Motor neuron (in vitro differentiated cells): ENCODE results near the gene DIPK1B. TPM values are rescaled to one million over a fixed set of nuclear protein-coding genes. Genes with fewer than 3 reads are reported as not detected.

ENCODE experiments used
- ATAC-seq, 8 experiments: fragments of 200-7000 bp; cut with Tn5 transposase; replicated peaks in 6 of 8; 2 replicates each; pipeline ENCODE4 v1.8.0; 2021; ENCODE audit warnings: mild to moderate bottlenecking in 8 of 8, moderate library complexity in 8 of 8
- H3K27ac ChIP-seq, 2 donors: fragments of 250-450 bp; sonication (Bioruptor Pico); 2 replicates each; pipeline ENCODE4 v1.9.0; 2021; ENCODE audit warnings: antibody characterized with exemption in 2 of 2, mild to moderate bottlenecking in 2 of 2, moderate library complexity in 1 of 2
- H3K4me1 ChIP-seq, 2 donors: fragments of 250-450 bp; sonication (Bioruptor Pico); replicated peaks in 1 of 2; 2 replicates each; pipeline ENCODE4 v1.6.1; 2021; ENCODE audit warnings: antibody characterized with exemption in 2 of 2, mild to moderate bottlenecking in 2 of 2, moderate library complexity in 1 of 2
- H3K4me3 ChIP-seq, 5 donors: fragments of 250-450 bp; sonication (Bioruptor Pico); 2 replicates each; pipeline ENCODE4 v1.9.0; 2021; ENCODE audit warnings: antibody characterized with exemption in 5 of 5, mild to moderate bottlenecking in 5 of 5, moderate library complexity in 4 of 5
- WGBS, 10 experiments: fragments of 450-650 bp; shearing (Covaris generic); methylation state at CpG; one replicate each; pipeline ENCODE4 v1.0.0; 2022; 5-methylcytosine and 5-hydroxymethylcytosine counted together
- in situ Hi-C, 9 experiments: fragments of 400-800 bp; cut with MboI; loops; one replicate each; pipeline ENCODE4 v1.15.0; 2021; ENCODE audit warnings: low sequenced_read_pairs in 9 of 9, low pct_unique_long_range_greater_than_20kb in 2 of 9; ENCODE audit not compliant: unreplicated experiment in 9 of 9
- total RNA-seq, 8 experiments: library from RNA; unstranded; fragments of 300-600 nt; gene quantifications; 2 replicates each; pipeline versions ENCODE4 v1.2.3 to v1.2.4, GENCODE V29; 2022

Gene DIPK1B
- total RNA-seq, 8 experiments from 2014 or later: 0.92 to 44.3 (median 27.8) TPM

DNA sequence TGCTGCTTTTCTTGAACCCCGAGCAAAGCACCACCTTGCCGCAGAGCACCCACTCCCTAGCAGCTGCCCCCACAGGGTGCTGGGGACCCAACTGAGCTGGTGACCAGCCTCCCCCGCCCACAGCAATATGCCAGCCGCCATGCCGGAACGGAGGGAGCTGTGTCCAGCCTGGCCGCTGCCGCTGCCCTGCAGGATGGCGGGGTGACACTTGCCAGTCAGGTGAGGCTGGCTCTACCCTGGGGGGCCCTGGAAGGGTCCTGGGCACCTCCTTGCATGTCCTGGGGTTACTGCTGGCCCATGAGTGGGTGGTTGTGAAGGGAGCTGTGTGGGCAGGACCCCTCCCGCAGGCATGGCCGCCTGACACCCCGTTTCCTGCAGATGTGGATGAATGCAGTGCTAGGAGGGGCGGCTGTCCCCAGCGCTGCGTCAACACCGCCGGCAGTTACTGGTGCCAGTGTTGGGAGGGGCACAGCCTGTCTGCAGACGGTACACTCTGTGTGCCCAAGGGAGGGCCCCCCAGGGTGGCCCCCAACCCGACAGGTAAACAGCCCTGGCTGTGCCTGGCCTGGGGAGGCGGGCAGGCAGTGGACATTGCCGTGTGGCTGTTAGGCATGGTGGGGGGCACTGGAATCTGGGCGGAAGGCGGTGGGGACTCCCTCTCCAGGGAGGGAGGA is 42.4 kb upstream of the DIPK1B start:
- H3K27ac ChIP-seq: no peak overlapping the region
- WGBS, 10 experiments: 0 to 100% (median 80%) methylated on average over 1 to 3 of the region's 23 CpGs; no CpG with 5 or more reads in 6 of the 10 experiments
- H3K4me3 ChIP-seq: no peak overlapping the region
- in situ Hi-C loops: no loop called here
- peaks cover 30 to 33% of the 10 kb centered on the region in 2 donors for H3K4me1 ChIP-seq
- ATAC-seq: no peak

- H3K4me1 ChIP-seq: peaks cover 25 to 30% of the 10 kb centered on the region in 2 donors
- H3K27ac ChIP-seq: no peak overlapping the region
- no peak overlapping the region for H3K4me3 ChIP-seq
- WGBS, 10 experiments: 80 to 92% methylated on average over 2 to 5 of the region's 36 CpGs; no CpG with 5 or more reads in 8 of the 10 experiments
- in situ Hi-C loops: no loop called here
- ATAC-seq: peak in 1 of 8 experiments; percentile 8
These were observed 41.7 kb upstream of the DIPK1B start for GRCh38 chr9:136670576-136671253.

DNA sequence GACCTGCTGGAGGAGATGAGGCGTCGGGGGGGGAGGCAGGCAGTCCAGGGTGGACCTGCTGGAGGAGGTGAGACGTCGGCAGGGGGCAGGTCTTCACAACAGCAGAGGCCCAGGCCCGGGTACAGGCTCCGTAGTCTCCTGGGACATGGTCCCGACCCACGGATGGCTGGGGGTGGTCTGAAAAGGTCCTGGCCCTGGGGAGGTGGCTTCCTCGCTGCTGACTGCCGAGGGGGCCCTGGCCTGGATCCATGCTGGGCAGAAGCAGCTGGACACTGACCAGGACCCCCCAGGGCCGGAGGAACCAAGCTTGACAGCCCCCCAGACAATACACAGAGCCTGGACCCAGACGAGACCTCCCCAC is 41.1 kb upstream of the DIPK1B start:
- no peak overlapping the region for H3K4me3 ChIP-seq
- ATAC-seq: peak in 2 of 8 experiments; percentile 0 to 9
- H3K27ac ChIP-seq: no peak overlapping the region
- WGBS, 10 experiments: 20% methylated on average over 2 of the region's 12 CpGs; no CpG with 5 or more reads in 9 of the 10 experiments
- in situ Hi-C loops: no loop called here
- peaks cover 20 to 27% of the 10 kb centered on the region in 2 donors for H3K4me1 ChIP-seq

DNA sequence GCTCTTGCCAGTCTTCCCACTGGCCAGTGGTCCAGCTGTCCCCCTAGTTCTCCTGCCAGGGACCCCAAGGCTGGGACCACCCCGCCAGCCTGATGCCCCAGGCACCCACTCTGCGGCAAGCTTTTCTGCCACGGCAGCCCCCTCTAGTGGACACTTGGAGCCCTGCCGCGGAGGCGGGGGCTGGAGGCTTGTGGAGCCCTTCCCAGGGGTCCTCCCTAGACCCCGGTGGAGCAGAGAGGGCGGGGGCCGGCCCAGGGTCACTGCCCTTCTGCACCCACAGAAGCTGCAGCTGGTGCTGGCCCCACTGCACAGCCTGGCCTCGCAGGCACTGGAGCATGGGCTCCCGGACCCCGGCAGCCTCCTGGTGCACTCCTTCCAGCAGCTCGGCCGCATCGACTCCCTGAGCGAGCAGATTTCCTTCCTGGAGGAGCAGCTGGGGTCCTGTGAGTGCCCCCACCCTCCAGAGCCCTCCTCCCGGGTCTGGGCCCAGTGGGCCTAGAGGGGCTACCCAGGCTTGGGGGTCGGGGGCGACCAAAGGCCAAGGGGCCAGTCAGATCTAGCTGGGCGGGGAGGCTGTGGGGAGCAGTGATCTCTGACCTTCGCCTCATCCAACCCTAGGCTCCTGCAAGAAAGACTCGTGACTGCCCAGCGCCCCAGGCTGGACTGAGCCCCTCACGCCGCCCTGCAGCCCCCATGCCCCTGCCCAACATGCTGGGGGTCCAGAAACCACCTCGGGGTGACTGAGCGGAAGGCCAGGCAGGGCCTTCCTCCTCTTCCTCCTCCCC is 40.5 kb upstream of the DIPK1B start:
- 0% methylated on average over 1 of the region's 27 CpGs; no CpG with 5 or more reads in 8 of the 10 experiments for WGBS, 10 experiments
- peak; percentile 16 to 75 (median 36) for ATAC-seq
- Histone ChIP-seq H3K27ac (no peak overlapping the region), H3K4me1 (peaks cover 14 to 21% of the 10 kb centered on the region in 2 donors), H3K4me3 (no peak overlapping the region)
- in situ Hi-C loops: no loop called here

- Histone ChIP-seq H3K27ac (no peak overlapping the region), H3K4me1 (peaks cover 6 to 17% of the 10 kb centered on the region in 2 donors), H3K4me3 (no peak overlapping the region)
- WGBS, 10 experiments: 77 to 87% methylated on average over 4 to 6 of the region's 14 CpGs; no CpG with 5 or more reads in 8 of the 10 experiments
- peak in 2 of 8 experiments; percentile 0 to 5 for ATAC-seq
- in situ Hi-C loops: no loop called here
These were observed 39.8 kb upstream of the DIPK1B start for GRCh38 chr9:136672431-136673087.

DNA sequence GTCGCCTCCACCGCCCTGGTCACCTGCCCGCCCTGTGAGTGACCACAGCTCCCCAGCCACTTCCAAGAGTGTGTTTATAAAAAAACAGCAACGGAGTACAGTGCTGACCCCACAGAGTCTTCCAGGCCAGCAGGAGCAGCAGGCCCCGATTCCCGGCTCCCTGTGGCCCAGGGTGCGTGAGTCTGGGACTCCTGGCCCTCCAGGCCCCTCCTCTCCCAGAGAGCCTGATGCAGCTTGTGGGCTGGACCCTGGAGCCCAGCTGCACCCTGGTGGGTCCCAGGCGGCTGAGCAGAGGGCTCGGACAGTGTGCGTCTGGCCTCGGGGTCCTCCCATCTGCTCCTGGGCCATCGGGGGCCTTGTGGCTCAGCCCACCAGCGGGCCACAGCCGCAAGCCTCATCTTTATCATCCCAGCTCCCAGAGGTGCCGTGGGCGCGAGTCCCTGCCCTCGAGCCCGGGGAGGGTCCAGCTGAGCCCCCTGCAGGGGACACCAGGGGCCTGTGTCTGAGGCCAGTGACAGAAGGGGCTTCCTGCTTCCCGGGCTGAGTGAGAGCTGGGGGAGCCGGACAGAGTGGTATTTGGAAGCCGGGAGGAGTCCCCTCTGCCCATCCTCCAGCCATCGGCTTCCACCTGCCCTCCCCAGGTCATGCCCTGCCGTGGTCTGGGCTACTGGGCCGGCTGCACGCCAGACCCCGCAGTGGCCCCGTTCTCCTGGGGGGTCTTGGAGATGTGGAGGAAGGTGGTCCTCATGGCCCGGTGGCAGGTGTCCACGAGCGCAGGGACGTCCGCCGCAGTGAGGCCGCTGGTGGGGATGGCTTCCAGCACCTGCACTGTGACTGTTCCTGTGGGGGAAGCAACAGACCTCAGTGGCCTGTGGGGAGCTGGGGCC is 39.0 kb upstream of the DIPK1B start:
- H3K4me1 ChIP-seq: peaks cover 6 to 17% of the 10 kb centered on the region in 2 donors
- ATAC-seq: peak in 5 of 8 experiments; percentile 1 to 23 (median 15)
- 40 to 88% (median 80%) methylated on average over 1 to 7 of the region's 35 CpGs; no CpG with 5 or more reads in 5 of the 10 experiments for WGBS, 10 experiments
- peak overlapping the region in 1 of 2 donors; percentile 14 for H3K27ac ChIP-seq
- in situ Hi-C loops: no loop called here
- no peak overlapping the region for H3K4me3 ChIP-seq

- in situ Hi-C loops: no loop called here
- 88 to 100% (median 100%) methylated on average over 1 to 10 of the region's 26 CpGs; no CpG with 5 or more reads in 7 of the 10 experiments for WGBS, 10 experiments
- no peak for ATAC-seq
- H3K4me3 ChIP-seq: no peak overlapping the region
- H3K4me1 ChIP-seq: peaks cover 6 to 17% of the 10 kb centered on the region in 2 donors
- no peak overlapping the region for H3K27ac ChIP-seq
These were observed 38.2 kb upstream of the DIPK1B start for GRCh38 chr9:136673975-136674785.

DNA sequence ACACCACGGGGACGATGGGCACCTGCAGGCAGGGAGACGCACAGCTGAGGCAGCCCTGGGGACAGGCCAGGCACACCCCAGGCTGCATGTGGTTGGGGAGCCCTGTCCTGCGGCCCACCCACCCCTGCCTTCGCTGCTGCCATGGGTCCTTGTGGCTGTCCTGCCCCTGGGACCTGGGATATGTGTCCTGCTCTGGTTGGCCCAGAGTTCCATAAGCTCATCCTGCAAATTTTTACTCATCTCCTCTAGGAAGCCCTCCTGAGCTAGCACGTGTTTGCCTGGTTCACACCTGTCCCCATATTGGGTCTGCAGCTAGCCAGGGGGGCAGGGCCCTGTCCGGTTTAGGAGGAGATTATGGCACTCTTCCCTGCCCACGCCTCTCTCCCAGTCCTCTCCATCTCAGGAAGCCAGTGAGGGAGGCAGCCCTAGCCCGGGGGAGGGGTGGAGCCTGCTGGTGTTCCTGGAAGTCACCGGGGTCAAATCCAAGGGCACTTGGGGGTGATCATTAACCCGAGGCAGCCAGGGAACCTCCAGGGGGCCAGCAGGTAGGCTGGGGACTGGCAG is 37.5 kb upstream of the DIPK1B start:
- WGBS, 10 experiments: no CpG with 5 or more reads among the region's 11 CpGs
- Histone ChIP-seq H3K4me3 (no peak overlapping the region), H3K27ac (no peak overlapping the region), H3K4me1 (peaks cover 6 to 17% of the 10 kb centered on the region in 2 donors)
- peak in 3 of 8 experiments; percentile 17 to 43 (median 23) for ATAC-seq
- in situ Hi-C loops: no loop called here

GRCh38 chr9:136675477-136676296 is 36.7 kb upstream of the DIPK1B start:
- no peak for ATAC-seq
- Histone ChIP-seq H3K4me3 (no peak overlapping the region), H3K4me1 (peaks cover 6 to 17% of the 10 kb centered on the region in 2 donors), H3K27ac (no peak overlapping the region)
- in situ Hi-C loops: no loop called here
- 40 to 73% methylated on average over 1 to 2 of the region's 16 CpGs; no CpG with 5 or more reads in 8 of the 10 experiments for WGBS, 10 experiments

DNA sequence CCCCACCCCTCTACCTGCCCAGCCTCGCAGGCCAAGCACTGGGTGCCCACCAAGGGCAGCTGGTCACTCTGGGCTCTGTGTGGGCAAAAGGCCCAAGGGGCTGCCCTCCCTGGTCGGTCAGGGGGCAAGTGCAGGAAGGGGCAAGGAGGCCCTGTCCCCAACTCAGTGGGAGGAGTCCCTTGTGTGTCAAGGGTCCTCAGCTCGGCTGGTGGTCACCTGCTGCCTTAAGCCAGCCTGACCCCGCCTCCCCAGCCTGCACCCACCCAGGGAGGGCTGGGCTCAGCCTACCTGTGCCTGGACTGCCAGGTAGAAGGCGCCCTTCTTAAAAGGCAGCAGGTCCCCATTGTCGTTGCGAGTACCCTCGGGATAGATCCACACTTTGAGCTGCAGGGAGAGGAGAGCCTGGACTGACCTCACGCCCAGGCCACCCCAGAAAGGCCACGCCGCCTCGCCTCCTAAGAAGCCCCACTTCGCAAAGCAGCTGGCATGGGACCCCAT is 36.0 kb upstream of the DIPK1B start:
- Histone ChIP-seq H3K4me1 (peaks cover 4 to 16% of the 10 kb centered on the region in 2 donors), H3K4me3 (no peak overlapping the region), H3K27ac (no peak overlapping the region)
- in situ Hi-C loops: no loop called here
- ATAC-seq: no peak
- WGBS, 10 experiments: 90% methylated on average over 2 of the region's 13 CpGs; no CpG with 5 or more reads in 9 of the 10 experiments
